Esophagus squamous epithelium (tissue), 4 donors: ENCODE data around the gene CTSA.

Source experiments
- POLR2A ChIP-seq, 4 donors: fragments of 450-650 bp; IDR thresholded peaks; one replicate each; pipeline ENCODE4 v1.6.1; 2017; ENCODE audit warnings: antibody characterized with exemption in 4 of 4, mild to moderate bottlenecking in 4 of 4, moderate library complexity in 3 of 4
- TF ChIP-seq, protein P1 (sequence below), 6 experiments: fragments of 450-650 bp in 4 of 6; fragments of 200-600 bp in 2 of 6; sonication (generic) in 2 of 6; IDR thresholded peaks; one replicate each; pipeline ENCODE4 v1.5.1; 2016 to 2019; ENCODE audit warnings: antibody characterized with exemption in 6 of 6, mild to moderate bottlenecking in 4 of 6, moderate library complexity in 4 of 6

DNA sequence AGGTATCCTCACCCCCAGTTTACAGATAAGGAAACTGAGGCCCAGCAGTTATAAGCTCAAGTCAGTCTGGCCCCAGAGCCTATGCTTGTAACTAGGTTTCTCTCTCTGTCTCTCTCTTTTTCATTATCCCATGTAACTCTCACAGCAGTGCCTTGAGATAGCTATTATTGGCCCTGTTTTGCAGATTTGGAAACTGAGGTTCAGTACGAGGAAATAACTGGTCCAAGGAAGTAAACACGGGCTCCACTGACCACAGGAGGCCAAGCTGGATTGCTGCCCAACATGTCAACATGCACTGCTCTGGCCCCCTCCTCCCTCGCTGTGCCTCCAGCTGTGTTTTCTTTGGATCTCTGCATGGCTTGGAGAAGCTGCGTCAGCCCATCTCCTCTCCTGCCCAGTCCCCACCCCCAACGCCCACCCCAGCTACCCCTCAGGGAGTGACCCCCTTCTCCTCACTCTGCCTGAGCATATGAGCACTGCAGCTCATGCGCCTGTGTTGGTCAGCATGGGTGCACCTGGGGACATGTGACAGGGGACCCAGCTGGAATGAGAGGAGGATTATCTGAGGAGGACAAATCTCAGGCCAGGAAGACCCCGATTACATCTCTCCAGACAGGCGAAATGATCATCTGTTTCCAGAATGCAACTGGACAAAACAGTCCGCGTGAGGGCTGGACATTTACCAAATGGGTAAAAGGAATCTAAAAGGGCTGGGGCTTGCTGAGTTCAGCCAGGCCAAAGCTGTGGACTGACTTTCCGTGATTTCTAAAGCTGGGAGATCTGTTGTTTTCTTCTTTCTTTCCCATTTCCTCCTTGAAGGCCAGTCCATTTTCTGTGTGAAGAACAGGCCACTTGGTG is 28.6 kb downstream of the CTSA start:
- TF ChIP-seq POLR2A (IDR thresholded peaks at IDR 0.05), result no peak
- TF ChIP-seq, protein P1, sequence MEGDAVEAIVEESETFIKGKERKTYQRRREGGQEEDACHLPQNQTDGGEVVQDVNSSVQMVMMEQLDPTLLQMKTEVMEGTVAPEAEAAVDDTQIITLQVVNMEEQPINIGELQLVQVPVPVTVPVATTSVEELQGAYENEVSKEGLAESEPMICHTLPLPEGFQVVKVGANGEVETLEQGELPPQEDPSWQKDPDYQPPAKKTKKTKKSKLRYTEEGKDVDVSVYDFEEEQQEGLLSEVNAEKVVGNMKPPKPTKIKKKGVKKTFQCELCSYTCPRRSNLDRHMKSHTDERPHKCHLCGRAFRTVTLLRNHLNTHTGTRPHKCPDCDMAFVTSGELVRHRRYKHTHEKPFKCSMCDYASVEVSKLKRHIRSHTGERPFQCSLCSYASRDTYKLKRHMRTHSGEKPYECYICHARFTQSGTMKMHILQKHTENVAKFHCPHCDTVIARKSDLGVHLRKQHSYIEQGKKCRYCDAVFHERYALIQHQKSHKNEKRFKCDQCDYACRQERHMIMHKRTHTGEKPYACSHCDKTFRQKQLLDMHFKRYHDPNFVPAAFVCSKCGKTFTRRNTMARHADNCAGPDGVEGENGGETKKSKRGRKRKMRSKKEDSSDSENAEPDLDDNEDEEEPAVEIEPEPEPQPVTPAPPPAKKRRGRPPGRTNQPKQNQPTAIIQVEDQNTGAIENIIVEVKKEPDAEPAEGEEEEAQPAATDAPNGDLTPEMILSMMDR (IDR thresholded peaks at IDR 0.05), result no peak
